Natural killer cell (primary cell): ENCODE results near the gene DUSP15. TPM values are rescaled to one million over a fixed set of nuclear protein-coding genes. Genes with fewer than 3 reads are reported as not detected.

Experiments used
- ATAC-seq, 3 donors: fragments of 150-1000 bp in 2 of 3; fragments of 200-7000 bp in 1 of 3; cut with Tn5 transposase; 1 replicate in 1 of 3; 2 replicates in 2 of 3; pipeline ENCODE4 v1.10.0; 2021; ENCODE audit warnings: mild to moderate bottlenecking in 2 of 3, moderate library complexity in 2 of 3
- DNase-seq, 2 donors: peaks; one replicate each; pipeline versions ENCODE4 v3.0.0 to v3.0.0-alpha.2; 2013 to 2021; ENCODE audit warnings: mixed read lengths in 1 of 2
- H3K27ac ChIP-seq: one replicate; pipeline ENCODE4 v1.5.1; 2013; ENCODE audit warnings: mild to moderate bottlenecking, low read length
- H3K27me3 ChIP-seq: one replicate; pipeline ENCODE4 v1.6.1; 2013; ENCODE audit warnings: low read length; ENCODE audit not compliant: control insufficient read depth, insufficient read depth
- H3K36me3 ChIP-seq: one replicate; pipeline ENCODE4 v1.6.1; 2013; ENCODE audit warnings: low read length; ENCODE audit not compliant: control insufficient read depth, insufficient read depth
- H3K4me1 ChIP-seq: one replicate; pipeline ENCODE4 v1.6.1; 2013; ENCODE audit warnings: low read length; ENCODE audit not compliant: control insufficient read depth, insufficient read depth
- H3K4me3 ChIP-seq: one replicate; pipeline ENCODE4 v1.5.1; 2013; ENCODE audit warnings: low read length
- H3K9me3 ChIP-seq: one replicate; pipeline ENCODE4 v1.6.1; 2013; ENCODE audit warnings: low read length; ENCODE audit not compliant: control insufficient read depth, insufficient read depth
- H3K27ac Mint-ChIP-seq, 2 donors: one replicate each; pipeline ENCODE4 v1.8.0; 2022; ENCODE audit warnings: mild to moderate bottlenecking in 2 of 2, mixed read lengths in 2 of 2, moderate library complexity in 1 of 2
- H3K27me3 Mint-ChIP-seq, 2 donors: one replicate each; pipeline ENCODE4 v1.8.0; 2022; ENCODE audit warnings: low read depth in 2 of 2, mixed read lengths in 2 of 2
- H3K36me3 Mint-ChIP-seq: one replicate; pipeline ENCODE4 v1.8.0; 2022; ENCODE audit warnings: mixed read lengths
- H3K4me1 Mint-ChIP-seq, 2 donors: one replicate each; pipeline ENCODE4 v1.8.0; 2022; ENCODE audit warnings: mixed read lengths in 2 of 2
- H3K4me3 Mint-ChIP-seq: one replicate; pipeline ENCODE4 v1.8.0; 2022; ENCODE audit warnings: mild to moderate bottlenecking, moderate library complexity, mixed read lengths
- H3K9me3 Mint-ChIP-seq, 2 donors: one replicate each; pipeline ENCODE4 v1.8.0; 2022; ENCODE audit warnings: mixed read lengths in 2 of 2
- CTCF ChIP-seq: fragments of 200-600 bp; IDR thresholded peaks from one replicate; pipeline ENCODE4 v1.8.0; 2022; ENCODE audit warnings: antibody characterized with exemption
- WGBS: methylation state at CpG from one replicate; pipeline ENCODE4 v1.1.7; 2013; ENCODE audit warnings: missing lambda C conversion rate; ENCODE audit not compliant: insufficient coverage; 5-methylcytosine and 5-hydroxymethylcytosine counted together
- intact Hi-C: fragments of 100-400 bp; cut with micrococcal nuclease; formaldehyde crosslinking; loops from one replicate; pipeline ENCODE4 v1.14.2; 2022
- total RNA-seq, 4 donors: library from RNA; stranded (reverse); fragments of 120-200 nt in 1 of 4; gene quantifications; one replicate each; pipeline versions ENCODE4 v1.2.3 to v1.2.4, GENCODE V29; 2013 to 2022

Gene DUSP15
- total RNA-seq, 3 donors from 2014 or later (not counting 1 experiment from before 2014, with no cell fraction given) = not detected

DNA sequence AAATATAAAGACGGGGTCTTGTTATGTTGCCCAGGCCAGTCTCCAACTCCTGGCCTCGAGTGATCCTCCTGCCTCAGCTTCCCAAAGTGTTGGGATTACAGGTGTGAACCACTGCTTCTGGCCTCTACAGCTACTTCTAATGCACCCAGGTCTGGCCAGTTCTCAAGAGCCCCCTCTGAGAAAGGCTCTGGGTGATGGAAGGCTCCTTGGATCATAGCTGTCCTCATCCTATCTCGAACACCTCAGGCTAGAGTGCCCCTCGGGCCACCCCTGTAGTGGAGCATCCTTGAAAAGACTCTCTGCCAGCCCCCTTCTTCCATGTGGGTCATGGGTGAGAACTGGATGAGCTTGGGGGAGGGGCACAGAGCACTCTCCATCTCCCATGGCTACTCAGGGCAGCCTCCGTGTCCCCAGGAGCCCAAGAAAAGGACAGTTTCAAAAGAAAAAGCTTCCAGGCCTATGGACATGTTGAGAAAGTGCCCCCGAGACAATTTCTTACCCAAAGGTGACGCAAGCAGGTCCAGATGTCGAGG lies 51.9 kb downstream of the DUSP15 start:
- Histone ChIP-seq H3K27ac (no peak overlapping the region), H3K9me3 (no peaks in the 10 kb centered on the region), H3K4me3 (no peak overlapping the region), H3K27me3 (no peaks in the 10 kb centered on the region), H3K4me1 (peaks cover 7% of the 10 kb centered on the region), H3K36me3 (no peaks in the 10 kb centered on the region)
- no peak for TF ChIP-seq CTCF
- Mint-ChIP-seq H3K9me3 (no peaks in the 10 kb centered on the region), H3K27ac (no peak overlapping the region), H3K36me3 (no peaks in the 10 kb centered on the region), H3K4me3 (no peak overlapping the region), H3K4me1 (peaks cover 0 to 6% of the 10 kb centered on the region in 2 donors), H3K27me3 (peaks cover 0 to 4% of the 10 kb centered on the region in 2 donors)
- ATAC-seq = no peak
- WGBS = 89% methylated on average over 7 of the region's 8 CpGs
- intact Hi-C loops = no loop called here
- DNase-seq = no peak

DNA sequence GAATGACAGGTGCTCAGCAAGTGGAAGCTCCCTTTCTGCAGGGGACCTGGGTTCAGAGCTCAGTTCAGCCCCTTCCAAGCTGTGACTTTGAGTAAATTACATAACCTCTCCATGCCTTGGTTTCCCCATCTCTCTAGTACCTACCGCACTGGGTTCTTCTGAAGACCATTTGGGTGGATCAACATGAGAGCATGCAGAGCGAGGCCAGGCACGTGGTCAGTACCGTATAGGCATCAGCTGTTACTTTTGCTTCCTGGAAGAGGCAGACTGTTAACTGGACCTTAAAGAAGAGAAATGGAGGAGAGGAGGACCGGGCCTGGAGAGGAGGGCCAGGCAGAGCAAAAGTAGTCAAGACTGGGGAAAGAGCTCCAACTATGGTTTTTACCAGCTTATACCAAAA lies 52.9 kb downstream of the DUSP15 start:
- intact Hi-C loops = no loop called here
- no peak for TF ChIP-seq CTCF
- Histone ChIP-seq H3K27ac (no peak overlapping the region), H3K4me1 (peaks cover under 1% of the 10 kb centered on the region), H3K9me3 (no peaks in the 10 kb centered on the region), H3K27me3 (no peaks in the 10 kb centered on the region), H3K36me3 (no peaks in the 10 kb centered on the region), H3K4me3 (no peak overlapping the region)
- no peak for ATAC-seq
- H3K4me3 Mint-ChIP-seq = no peak overlapping the region
- 84% methylated on average over 5 of the region's 5 CpGs for WGBS
- H3K4me1 Mint-ChIP-seq = no peaks in the 10 kb centered on the region
- no peak overlapping the region for H3K27ac Mint-ChIP-seq
- peaks cover 0 to 4% of the 10 kb centered on the region in 2 donors for H3K27me3 Mint-ChIP-seq
- no peaks in the 10 kb centered on the region for H3K36me3 Mint-ChIP-seq
- DNase-seq = no peak
- no peaks in the 10 kb centered on the region for H3K9me3 Mint-ChIP-seq

DNA sequence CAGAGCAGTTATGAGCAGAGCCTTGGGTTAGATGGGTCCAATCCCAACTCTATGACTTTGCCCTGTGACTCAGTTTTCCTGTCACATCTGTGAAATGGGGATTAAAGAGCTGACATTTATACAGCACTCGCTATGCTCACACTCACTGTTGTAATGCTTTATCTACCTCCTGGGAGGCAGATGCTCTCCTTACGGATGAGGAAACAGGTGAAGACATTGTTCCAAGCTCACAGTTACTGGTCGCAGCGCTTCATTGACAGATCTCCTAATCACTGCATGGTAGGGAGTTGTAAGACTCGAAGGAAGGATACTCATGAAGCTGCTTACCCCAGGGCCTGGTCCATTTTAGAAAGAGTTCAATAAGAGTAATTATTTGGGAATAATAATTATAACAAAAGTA lies 54.1 kb downstream of the DUSP15 start:
- Mint-ChIP-seq H3K4me1 (no peaks in the 10 kb centered on the region), H3K36me3 (no peaks in the 10 kb centered on the region), H3K4me3 (no peak overlapping the region), H3K9me3 (no peaks in the 10 kb centered on the region), H3K27ac (no peak overlapping the region), H3K27me3 (no peaks in the 10 kb centered on the region)
- no peak overlapping the region for H3K27ac ChIP-seq
- intact Hi-C loops = no loop called here
- WGBS = 97% methylated on average over 5 of the region's 5 CpGs
- H3K4me3 ChIP-seq = no peak overlapping the region
- no peaks in the 10 kb centered on the region for H3K36me3 ChIP-seq
- DNase-seq = no peak
- no peak for ATAC-seq
- H3K9me3 ChIP-seq = no peaks in the 10 kb centered on the region
- no peaks in the 10 kb centered on the region for H3K4me1 ChIP-seq
- no peak for TF ChIP-seq CTCF
- H3K27me3 ChIP-seq = no peaks in the 10 kb centered on the region
